HG02678 (cell line): Measurements from ENCODE around the gene IPMK.
"Not testable (repeated sequence)": the region's sequence is repeated elsewhere in the genome, so short reads cannot be mapped to it uniquely, and the experiment has no call there.

Source experiments
- ATAC-seq: cut with Tn5 transposase; IDR thresholded peaks from one replicate; pipeline ENCODE4 v1.9.1; 2021; ENCODE audit warnings: mild to moderate bottlenecking, moderate library complexity; ENCODE audit not compliant: unreplicated experiment

The IPMK gene

GRCh38 chr10:58158806-58159205, 108.9 kb downstream of the IPMK start:
- no peak for ATAC-seq

- ATAC-seq = no peak
Observed at GRCh38 chr10:58157076-58157766, 110.5 kb downstream of the IPMK start.

GRCh38 chr10:58155941-58156340, 111.8 kb downstream of the IPMK start:
- not testable (repeated sequence) for ATAC-seq

- no peak for ATAC-seq
Observed at GRCh38 chr10:58153751-58154150, 113.9 kb downstream of the IPMK start.

- ATAC-seq = no peak
Observed at GRCh38 chr10:58152673-58153263, 114.9 kb downstream of the IPMK start.

- no peak for ATAC-seq
Observed at GRCh38 chr10:58150290-58150689, 117.4 kb downstream of the IPMK start.

GRCh38 chr10:58143944-58144343, 123.8 kb downstream of the IPMK start:
- no peak for ATAC-seq
